HT-29 (cell line): ENCODE measurements around the gene CARS1. TPM values are rescaled to one million over a fixed set of nuclear protein-coding genes. Genes with fewer than 3 reads are reported as not detected.
"Not testable (repeated sequence)": the region's sequence is repeated elsewhere in the genome, so short reads cannot be mapped to it uniquely, and the experiment has no call there.

Source experiments
- DNase-seq: peaks from one replicate; pipeline ENCODE4 v3.0.0-alpha.2; 2015; ENCODE audit warnings: low spot score
- total RNA-seq: library from RNA; depleted of rRNA; stranded (reverse); fragments of >200 nt; shearing (Covaris generic); gene quantifications from 2 replicates; pipeline ENCODE4 v1.2.3, GENCODE V29; 2014

CARS1 gene
- total RNA-seq, 1 experiment from 2014 or later = 55.8 TPM

DNA sequence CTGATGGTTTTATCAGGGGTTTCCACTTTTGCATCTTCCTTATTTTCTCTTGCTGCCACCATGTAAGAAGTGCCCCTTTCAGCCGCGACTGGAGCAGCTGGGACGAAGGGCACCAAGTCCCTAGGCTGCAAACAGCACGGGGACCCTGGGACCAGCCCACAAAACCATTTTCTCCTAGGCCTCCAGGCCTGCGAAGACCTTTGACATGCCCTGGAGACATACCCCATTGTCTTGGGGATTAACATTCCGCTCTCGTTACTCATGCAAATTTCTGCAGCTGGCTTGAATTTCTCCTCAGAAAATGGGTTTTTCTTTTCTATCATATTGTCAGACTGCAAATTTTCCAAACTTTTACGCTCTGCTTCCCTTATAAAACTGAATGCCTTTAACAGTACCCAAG, 6.7 kb upstream of the CARS1 start:
- DNase-seq = not testable (repeated sequence)

DNA sequence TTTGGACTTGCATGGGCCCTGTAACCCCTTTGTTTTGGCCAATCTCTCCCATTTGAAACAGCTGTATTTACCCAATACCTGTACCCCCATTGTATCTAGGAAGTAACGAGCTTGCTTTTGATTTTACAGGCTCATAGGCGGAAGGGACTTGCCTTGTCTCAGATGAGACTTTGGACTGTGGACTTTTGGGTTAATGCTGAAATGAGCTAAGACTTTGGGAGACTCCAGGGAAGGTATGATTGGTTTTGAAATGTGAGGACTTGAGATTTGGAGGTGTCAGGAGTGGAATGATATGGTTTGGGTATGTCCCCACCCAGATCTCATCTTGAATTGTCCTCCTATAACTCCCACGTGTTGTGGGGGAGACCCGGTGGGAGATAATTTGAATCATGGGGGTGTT, 6.2 kb upstream of the CARS1 start:
- not testable (repeated sequence) for DNase-seq

DNA sequence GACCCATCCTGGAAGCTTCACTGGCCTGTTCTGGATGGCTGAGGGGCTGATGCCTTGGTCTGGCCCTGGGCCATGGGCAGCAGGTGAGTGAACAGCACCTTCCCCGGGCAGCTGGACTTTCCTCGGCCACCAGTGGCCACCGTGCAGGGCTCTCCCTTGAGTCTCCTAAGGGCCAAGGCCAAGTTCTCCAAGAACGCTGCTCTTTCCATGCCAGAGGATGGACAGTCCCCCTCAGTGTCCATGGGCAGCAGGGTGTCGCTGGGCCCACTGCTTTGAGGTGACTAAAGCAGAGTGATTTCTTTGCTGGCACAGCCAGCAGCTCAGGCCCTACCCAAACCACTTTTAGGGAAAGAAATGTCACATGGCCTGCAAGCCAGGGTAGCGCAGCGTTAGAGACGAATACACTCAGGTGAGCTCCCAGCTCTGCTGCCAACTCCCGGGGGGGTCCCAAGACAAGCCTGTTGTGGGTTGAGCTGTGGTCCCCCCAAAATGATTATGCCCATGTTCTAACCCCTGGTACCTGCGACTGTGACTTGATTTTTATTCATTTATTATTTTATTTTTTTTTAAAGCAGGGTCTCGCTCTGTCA, 3.3 kb upstream of the CARS1 start:
- DNase-seq = no peak

DNA sequence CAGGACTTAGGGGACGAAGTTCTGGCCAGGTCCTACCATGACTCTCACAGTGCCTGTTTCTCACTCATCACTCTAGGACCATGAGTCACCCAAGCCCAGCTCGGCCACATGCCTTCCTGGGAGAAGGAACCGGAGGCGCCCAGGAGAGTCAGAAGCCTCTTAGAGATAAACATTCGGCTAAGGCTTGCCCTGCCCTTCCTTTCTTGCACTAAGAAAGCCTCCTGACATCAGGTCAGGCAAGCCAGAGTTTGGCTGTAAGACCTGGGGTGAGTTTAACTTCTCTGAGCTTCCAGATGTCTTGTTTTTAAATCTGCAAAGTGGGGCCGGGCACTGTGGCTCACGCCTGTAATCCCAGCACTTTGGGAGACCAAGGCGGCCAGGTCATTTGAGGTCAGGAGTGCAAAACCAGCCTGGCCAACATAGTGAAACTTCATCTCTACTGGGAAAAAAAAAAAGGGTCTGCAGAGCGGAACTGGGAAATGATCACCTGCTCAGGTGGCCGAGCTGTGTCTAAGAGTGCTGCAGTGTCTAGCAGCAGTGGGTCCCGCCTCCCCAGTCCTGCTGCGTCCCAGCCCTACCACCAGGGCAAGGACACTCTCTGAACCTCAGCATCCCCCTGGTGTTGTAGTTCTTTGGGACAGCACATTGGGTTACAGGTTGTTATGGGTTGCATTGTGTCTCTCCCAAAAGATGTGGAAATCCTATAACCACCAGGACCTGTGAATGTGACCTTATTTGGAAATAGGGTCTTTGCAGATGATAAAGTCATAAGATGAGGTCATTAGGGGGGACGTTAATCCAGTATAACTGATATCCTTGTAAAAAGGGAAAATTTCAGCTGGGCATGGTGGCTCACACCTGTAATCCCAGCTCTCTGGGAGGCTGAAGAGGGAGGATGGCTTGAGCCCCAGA, 1.8 kb upstream of the CARS1 start:
- DNase-seq = peak; percentile 53

DNA sequence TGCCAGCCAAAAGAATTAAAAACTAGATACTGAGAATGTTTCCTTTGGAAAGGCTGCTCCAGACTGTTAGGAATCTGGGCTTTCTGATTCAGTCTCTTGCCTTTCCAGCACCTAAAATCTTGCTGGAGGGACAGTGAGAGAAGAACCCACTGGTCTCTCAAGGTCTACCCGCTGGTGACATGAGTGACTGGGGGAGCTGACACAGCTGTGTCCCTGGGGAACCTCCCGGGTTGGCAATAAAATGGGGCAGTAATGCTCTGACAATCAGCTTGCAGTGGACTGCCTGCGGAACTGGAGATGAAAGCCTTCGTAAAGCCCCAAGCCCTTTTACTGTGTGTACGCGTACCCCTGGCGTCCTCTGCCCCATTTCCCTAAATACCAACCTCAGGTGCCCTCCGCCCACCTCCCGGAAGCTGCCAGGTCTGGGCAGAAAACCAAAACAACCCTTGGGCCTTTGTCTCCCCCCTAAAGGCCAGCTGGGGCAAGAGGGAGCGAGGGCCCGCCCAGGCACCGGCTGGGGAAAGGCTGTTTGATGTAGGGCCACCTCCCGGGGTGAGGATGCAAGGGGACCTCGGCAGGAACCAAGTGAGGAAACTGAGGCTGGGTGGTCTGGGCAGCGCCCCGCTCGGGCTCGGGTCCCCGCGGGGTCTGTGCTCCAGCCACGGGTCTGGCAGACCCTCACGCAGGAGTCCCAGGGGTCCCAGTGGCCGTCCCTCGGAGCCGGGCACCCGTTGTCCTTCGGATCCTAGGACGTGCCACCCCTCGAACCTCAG, 741 bp downstream of the CARS1 start:
- peak; percentile 42 for DNase-seq

DNA sequence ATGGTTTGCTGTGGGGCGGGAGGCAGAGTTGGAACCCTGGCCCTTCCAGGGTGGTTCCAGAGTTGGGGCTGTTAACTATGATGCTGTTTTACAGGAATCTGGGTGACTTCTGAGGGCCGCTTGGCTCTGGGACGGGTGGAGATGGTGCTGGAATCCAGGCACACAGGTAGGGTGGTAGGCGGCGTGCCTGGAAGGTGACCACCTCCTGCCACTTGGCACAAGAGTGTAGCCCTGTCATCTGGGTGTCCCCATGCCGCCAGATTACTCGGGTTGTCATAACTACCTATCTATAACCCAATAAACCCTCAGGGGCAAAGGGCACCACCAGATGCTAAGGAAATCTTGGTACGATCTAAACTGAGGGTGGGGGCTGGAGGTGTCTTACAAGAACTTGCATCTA, 1.3 kb downstream of the CARS1 start:
- peak; percentile 35 for DNase-seq

DNA sequence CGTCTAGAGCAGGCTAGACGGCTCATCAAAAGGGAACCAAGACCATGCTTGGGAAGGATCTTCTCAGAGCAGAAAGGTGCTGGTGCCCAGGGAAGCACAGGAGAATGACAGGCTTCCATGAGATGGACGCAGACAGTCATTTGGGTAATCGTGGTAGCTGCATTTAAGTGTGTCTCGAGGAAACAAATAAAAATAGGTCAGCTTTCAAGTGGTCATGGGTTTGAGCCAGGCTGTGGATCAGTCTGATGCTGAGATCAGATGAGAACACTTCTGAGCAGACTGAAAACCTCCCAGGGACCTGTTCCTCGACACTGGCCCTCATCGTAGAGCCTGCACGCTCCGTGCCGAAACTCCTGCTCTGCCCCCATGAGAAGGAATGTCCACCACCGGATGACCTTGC, 4.7 kb downstream of the CARS1 start:
- DNase-seq = no peak

DNA sequence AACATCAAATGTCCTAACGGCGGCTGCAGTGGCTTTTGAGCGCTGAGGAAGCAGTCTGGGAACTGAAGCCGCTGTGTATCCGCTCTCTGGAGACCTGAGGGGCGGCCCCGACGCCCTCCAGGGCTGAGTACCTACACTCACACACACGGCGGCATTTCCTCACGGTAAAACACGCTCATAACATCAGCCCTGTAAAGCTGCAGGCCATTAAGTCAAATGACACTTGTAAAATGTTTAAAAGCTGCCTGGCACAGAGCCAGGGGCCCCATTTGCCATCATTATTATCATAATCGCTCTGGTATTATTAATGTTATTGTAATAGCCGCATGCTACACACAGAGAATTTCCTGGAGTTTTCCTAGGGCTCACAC, 5.1 kb downstream of the CARS1 start:
- DNase-seq = no peak

DNA sequence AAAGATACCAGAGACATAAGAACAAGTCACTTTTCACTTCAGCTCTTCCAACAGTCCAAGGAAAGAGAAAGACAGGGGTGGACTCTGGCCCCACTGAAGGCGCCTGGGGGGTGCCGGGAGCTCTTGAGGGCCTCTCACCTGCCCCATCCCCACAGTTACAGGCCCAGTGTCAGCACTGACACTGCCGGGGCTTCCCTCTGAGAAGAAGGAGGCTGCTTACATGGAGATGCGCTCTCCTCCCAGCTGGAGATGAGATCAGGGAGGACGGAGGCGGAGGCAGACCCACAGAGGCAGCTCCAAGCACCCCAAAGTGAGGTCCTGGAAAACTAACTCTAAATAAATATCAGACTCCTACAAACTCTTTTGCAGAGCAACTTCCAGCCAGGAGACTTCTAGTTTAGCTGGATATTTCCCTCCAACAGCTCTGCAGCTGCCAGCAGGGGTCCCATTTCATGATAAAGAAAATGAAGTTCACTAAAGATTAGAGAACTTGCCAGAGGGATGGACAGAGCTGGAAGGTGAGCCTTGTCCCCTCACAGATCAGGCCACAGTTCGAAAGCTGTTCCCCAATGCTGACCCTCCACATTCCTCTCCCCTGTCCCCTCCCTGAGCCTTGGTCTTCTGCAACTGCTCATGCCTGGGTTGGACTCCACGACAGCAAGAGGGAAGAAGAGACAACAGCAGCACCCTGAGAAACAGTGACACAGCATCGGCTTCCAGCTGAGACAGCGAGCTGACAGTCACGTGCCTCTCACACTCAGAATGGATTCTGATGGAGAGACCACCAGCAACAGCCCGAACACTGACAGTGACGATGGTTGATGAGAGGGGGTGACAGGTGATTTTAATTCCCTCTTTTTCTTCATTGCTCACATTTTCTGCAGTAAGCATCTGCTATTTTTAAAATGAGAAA, 5.8 kb downstream of the CARS1 start:
- no peak for DNase-seq

DNA sequence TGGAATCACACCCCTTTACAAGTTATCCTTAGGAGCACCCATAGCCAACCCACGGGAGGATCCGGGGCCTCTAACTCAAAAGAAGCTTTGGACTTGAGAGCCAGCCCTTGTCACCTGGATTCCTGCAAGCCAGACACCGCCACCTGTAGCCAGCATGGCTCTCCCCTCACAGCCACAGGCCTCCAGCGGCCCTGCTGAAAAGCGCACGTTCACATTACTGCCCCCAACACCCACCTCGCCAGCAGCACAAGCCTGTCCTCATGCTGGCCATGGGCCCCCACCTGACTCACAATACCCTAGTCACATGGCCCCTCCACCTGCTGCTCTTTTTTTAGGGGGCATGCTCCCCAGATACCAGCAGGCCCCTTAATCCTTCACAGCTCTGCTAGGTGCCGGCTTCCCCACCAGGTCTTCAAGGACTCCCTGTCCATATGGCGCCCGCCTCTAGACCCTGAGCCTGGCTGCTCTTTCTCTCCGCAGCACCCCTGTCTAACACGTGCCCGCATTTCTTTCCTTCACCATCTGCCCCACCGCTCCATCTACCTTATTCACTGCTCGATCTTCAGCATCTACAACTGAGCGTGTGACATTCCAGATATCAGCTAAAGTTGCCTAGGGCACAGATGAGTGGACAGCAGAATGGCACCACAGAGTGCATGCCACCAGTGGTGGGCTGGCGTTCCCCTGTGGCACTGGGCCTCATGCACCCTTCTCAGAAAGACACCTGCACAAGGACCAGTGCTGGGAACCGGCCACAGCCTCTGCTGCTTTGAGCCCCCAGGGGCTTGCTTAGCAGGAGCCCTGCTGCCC, 6.6 kb downstream of the CARS1 start:
- DNase-seq = no peak

DNA sequence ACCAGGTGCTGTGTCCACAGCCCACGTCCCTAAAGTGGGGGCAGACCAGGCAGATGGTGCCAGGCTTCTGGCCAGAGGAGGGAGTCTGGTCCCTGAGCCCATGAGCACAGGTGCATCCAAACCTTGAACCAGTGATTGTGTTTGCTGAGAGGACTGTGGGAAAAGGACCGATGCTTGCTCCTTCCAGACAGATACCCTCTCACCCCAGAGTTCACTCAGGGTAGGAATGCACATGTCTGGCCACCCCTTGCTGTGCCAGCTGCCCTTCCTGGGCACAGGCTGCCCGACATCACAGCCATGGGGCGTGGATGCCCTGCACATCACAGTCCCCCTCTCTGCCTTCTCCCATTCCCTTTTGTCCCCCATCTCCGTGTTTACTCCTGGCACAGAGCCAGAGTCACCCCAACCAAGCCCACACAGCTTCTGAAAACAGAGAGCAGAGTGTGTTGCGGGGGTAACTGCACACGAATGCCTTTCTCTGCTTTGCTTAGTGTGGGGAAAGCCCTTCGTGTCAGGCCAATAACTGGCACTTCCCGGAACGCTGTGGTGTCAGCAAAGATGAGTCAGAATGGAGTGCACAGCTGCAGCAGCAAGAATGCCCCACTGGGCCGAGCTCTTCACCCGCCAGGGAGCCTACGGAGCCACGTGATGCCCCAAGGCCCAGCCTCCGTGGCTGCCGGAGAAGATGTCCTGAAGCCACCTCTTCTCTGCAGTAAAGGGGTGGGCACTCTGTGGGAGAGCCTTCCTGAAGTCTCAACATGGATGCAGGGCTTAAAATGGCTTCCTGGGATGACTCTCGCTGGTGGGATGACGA, 7.6 kb downstream of the CARS1 start:
- peak; percentile 92 for DNase-seq

DNA sequence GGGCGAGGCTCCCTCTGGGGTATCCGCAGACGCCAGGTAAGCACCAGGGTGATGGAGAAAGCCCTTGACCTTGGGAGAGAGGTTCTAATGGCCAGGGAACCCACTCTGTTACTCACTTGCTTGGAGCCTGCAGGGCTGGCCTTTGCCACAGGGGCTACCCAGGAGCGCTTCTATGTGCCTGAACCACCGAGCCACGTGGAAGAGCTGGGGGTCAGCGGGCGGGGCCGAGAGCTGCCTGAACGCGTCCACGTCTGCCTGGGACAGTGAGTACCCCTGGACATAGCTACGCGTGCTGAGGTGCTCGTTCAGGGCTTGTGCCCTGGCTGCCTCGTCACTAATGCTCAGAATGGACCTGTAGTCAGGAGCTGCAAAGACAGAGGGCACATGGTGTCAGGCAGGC, 9.6 kb downstream of the CARS1 start:
- no peak for DNase-seq

DNA sequence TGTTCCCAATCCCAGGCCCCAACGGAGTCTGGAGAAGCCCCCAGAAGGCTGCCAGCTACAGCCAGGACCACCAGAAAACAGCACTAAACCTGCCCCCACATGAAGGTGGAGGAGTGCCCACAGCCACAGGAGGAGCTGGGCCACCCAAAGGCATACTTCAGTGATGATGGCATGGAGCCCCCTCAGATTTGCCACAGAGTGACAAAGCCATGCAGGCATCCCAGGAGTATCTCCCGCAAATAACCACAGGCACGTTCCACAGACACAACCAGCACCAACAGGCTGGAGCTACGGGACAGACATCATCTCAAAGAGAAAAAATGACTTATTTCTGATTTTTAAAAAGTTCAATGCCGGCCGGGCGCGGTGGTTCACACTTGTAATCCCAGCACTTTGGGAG, 10.6 kb downstream of the CARS1 start:
- DNase-seq = no peak

DNA sequence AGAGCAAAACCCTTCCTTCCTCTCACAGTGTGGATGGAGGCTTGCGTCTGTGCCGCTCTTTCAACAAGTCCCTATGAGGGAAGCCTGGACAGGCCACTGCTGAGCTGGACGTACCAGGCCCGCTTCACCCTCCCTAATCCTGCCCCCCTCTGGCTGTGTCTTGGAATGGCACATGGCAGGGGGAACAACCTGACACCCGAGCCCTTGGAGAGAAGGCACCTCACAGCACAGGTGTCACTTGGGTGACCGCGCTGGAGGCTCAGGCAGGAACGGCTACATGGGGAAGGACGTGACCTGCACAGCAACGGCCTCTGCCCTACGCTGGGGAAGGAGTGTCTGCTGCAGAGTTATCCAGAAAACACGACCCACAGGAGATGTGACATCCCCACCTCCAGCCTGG, 11.0 kb downstream of the CARS1 start:
- DNase-seq = no peak

DNA sequence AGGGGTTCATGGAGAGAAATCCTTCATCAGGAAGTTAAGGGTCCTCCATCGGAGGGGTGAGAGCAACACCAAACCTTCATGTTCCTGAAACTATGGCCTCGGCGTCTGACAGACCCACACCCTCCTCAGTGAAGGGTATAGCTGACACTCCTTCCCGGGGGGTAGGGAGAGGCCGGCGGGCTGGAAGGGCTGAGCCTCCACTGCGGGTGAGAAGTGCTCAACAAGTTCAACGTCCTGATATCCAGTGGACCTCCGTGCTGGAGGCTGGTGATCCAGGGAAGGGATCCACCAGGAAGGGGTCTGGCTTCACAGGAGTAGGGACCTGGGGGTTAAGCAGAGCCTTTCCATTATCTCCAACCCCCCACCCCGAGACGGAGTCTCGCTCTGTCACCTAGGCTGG, 12.3 kb downstream of the CARS1 start:
- no peak for DNase-seq

DNA sequence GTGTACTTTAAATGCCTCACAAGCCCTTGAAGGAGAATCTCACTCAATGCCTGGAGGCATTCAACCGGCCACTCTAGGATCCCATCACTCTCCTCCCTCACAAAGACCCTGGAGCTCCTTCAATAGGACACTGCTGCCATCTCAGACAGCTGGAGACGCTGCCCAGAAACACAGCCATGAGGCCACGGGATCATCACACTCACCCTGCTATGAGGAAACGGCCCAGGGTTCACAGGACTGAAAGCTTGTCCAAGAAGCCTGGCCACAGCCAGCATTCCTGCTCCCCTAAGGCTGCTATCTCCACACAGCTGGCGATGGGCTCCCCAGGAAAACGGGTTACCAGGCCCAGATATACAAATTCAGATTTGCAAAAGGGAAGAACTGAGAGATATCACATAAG, 13.2 kb downstream of the CARS1 start:
- DNase-seq = no peak

DNA sequence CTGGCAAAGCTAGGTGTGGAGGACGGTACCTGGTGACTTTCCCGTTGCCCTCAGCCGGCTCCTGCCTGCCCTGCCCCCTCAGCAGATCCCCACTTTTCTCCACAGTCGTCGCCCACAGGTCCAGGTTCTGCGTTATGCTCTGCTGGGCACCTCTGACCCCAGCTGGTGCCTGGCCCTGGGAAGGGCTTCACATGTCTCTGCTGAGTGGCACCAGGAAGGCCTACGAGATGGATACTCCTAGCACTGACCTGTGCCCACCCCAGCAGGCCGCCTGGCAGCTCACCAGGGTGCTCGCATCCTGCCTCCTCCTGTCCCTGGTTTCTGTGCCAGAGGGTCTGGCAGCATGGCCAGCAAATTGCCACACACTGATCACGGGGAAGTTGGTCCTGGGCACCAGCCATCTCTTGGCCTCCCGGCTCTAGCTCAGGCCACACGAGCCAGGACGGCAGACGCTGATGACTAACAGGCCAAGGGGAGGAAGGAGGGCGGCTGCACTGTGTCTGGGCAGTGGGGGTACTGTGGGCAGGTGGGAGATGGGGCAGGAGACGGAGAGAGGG, 13.8 kb downstream of the CARS1 start:
- DNase-seq = no peak

DNA sequence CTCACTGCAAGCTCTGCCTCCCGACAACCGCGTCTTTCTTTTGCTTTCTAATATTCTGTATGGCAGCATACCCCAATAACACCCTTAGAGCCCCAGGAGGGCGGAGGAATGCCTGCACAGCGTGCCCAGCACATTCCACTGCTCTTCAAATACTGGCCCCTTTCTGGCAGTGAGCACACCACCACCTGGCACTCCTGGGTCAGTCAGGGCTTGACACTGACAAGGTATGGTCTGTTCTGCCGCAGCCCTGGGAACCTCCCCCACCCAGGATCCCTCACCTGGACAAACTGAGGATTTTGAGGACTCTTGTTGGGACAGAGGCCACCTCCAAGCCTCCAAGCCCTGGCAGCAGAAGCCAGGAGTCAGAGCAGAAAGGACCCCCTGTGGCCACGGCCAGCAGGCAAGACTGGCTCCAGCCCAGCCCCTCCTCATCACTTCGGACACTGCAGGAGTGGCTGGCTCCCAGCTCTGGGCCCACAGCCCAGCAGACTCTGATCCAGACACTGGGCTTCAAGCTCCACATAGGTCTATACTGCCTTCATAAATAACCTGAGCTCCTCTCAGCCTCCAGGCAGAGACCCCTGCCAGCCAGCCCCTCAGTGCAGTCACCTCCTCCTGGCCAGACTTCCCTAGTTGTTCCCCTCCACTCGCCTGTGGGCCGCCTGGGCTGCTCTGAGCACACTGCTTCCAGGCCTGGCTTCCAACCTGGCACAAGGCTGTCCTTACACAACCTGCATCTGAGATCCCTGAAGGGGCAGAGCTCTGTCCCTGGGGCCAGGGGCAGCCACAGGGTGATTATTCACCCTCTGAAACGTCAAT, 14.5 kb downstream of the CARS1 start:
- no peak for DNase-seq
